HCT116 (cell line): ENCODE measurements around the gene MRPS7. TPM values are rescaled to one million over a fixed set of nuclear protein-coding genes. Genes with fewer than 3 reads are reported as not detected.
A peak's percentile ranks its signal among the peaks of the same experiment; 100 is the strongest.

Experiments
- ATAC-seq: fragments of 200-7000 bp; cut with Tn5 transposase; 2 replicates; pipeline ENCODE4 v1.9.1; 2020; ENCODE audit warnings: mild to moderate bottlenecking, moderate library complexity
- BruUV-seq: library from RNA; stranded (reverse); fragments of 400-500 nt; replicated peaks from 2 replicates; lab custom pipeline; 2021; lab: Mats Ljungman, UMichigan
- CTCF ChIA-PET: fragments of 300-600 bp; sonication (Branson Sonifier 250); formaldehyde crosslinking; loops from one replicate; lab custom pipeline; 2021; ENCODE audit warnings: antibody characterized with exemption; lab: Charles Lee
- POLR2A ChIA-PET: fragments of 300-600, 350-600 bp; sonication (Branson Sonifier 250); formaldehyde crosslinking; loops from one replicate; lab custom pipeline; 2021; ENCODE audit warnings: antibody characterized with exemption; lab: Charles Lee
- RAD21 ChIA-PET, 2 experiments: fragments of 300-600 bp; sonication (Branson Sonifier 250); formaldehyde crosslinking; loops; one replicate each; lab custom pipeline; 2023; ENCODE audit warnings: low total read pairs in 2 of 2; ENCODE audit not compliant: uncharacterized antibody in 2 of 2, unreplicated experiment in 2 of 2, low non-redundant PET in 1 of 2; lab: Charles Lee
- DNase-seq: peaks from one replicate; pipeline ENCODE4 v3.0.0-alpha.2; 2010; ENCODE audit warnings: low read depth, low spot score
- H2AFZ ChIP-seq: fragments of 200-600 bp; shearing (Covaris generic), sonication (generic); 2 replicates; pipeline ENCODE4 v1.6.1; 2017; ENCODE audit warnings: low read depth, mixed run types, mixed read lengths, antibody characterized with exemption, low read length; ENCODE audit not compliant: poor library complexity, severe bottlenecking
- H3K27ac ChIP-seq: 2 replicates; pipeline ENCODE4 v1.5.1; 2012; ENCODE audit warnings: low read depth, low read length
- H3K27me3 ChIP-seq: fragments of 200-600 bp; sonication (generic); 2 replicates; pipeline ENCODE4 v1.6.1; 2016; ENCODE audit warnings: mixed run types, low read length, mixed read lengths; ENCODE audit not compliant: insufficient read depth
- H3K36me3 ChIP-seq, 2 experiments: fragments of 200-500 bp in 1 of 2; fragments of 200-600 bp in 1 of 2; sonication (Bioruptor generic) in 1 of 2; sonication (generic) in 1 of 2; 2 replicates each; pipeline versions ENCODE4 v1.5.1 to v1.6.1; 2014 to 2016; ENCODE audit warnings: low read length in 2 of 2, inconsistent platforms in 1 of 2, mixed read lengths in 1 of 2, mixed run types in 1 of 2; ENCODE audit not compliant: insufficient read depth in 2 of 2, control insufficient read depth in 1 of 2
- H3K4me1 ChIP-seq, 2 experiments: fragments of 200-600 bp in 1 of 2; sonication (generic) in 1 of 2; 2 replicates each; pipeline versions ENCODE4 v1.5.1 to v1.6.1; 2012 to 2017; ENCODE audit warnings: low read length in 2 of 2, inconsistent platforms in 1 of 2, mild to moderate bottlenecking in 1 of 2, mixed read lengths in 1 of 2, mixed run types in 1 of 2, moderate library complexity in 1 of 2; ENCODE audit not compliant: insufficient read depth in 2 of 2, control insufficient read depth in 1 of 2
- H3K4me2 ChIP-seq: fragments of 200-600 bp; sonication (generic); 2 replicates; pipeline ENCODE4 v1.6.1; 2017; ENCODE audit warnings: mixed run types, low read length, mixed read lengths
- H3K4me3 ChIP-seq, 2 experiments: fragments of 200-600 bp in 1 of 2; sonication (generic) in 1 of 2; replicated peaks in 1 of 2; 2 replicates each; pipeline ENCODE4 v1.5.1; 2011 to 2016; ENCODE audit warnings: low read length in 2 of 2, control low read depth in 1 of 2, low read depth in 1 of 2, mild to moderate bottlenecking in 1 of 2, mixed read lengths in 1 of 2, mixed run types in 1 of 2
- H3K79me2 ChIP-seq: fragments of 200-600 bp; sonication (generic); 2 replicates; pipeline ENCODE4 v1.6.1; 2017; ENCODE audit warnings: mild to moderate bottlenecking, mixed run types, low read length, moderate library complexity, mixed read lengths; ENCODE audit not compliant: insufficient read depth
- H3K9ac ChIP-seq: fragments of 200-600 bp; sonication (generic); 2 replicates; pipeline ENCODE4 v1.6.1; 2016; ENCODE audit warnings: low read length, mixed read lengths
- H3K9me2 ChIP-seq: fragments of 200-600 bp; sonication (generic), shearing (Covaris generic); 2 replicates; pipeline ENCODE4 v1.6.1; 2017; ENCODE audit warnings: mixed run types, mild to moderate bottlenecking, moderate library complexity; ENCODE audit not compliant: insufficient read depth
- H3K9me3 ChIP-seq, 2 experiments: fragments of 200-500 bp in 1 of 2; fragments of 200-600 bp in 1 of 2; sonication (Bioruptor generic) in 1 of 2; sonication (generic) in 1 of 2; 2 replicates each; pipeline ENCODE4 v1.6.1; 2014 to 2017; ENCODE audit warnings: low read length in 2 of 2, mixed read lengths in 2 of 2, inconsistent platforms in 1 of 2, low read depth in 1 of 2, mild to moderate bottlenecking in 1 of 2, mixed run types in 1 of 2, moderate library complexity in 1 of 2; ENCODE audit not compliant: control insufficient read depth in 1 of 2, insufficient read depth in 1 of 2
- H4K20me1 ChIP-seq: fragments of 200-600 bp; sonication (generic), shearing (Covaris generic); 2 replicates; pipeline ENCODE4 v1.6.1; 2017; ENCODE audit warnings: mixed run types, mild to moderate bottlenecking, moderate library complexity; ENCODE audit not compliant: insufficient read depth
- JUND ChIP-seq: IDR thresholded peaks from 2 replicates; pipeline ENCODE4 v1.6.1; 2012
- MAX ChIP-seq: IDR thresholded peaks from 2 replicates; pipeline ENCODE4 v1.6.1; 2012
- POLR2A ChIP-seq: IDR thresholded peaks from 2 replicates; pipeline ENCODE4 v1.7.0; 2011; ENCODE audit warnings: borderline replicate concordance; ENCODE audit not compliant: insufficient read depth, insufficient read length; ENCODE audit errors: extremely low read depth
- POLR2AphosphoS5 ChIP-seq: IDR thresholded peaks from 2 replicates; pipeline ENCODE4 v1.6.1; 2011; ENCODE audit warnings: mild to moderate bottlenecking, low read depth, low read length, moderate library complexity
- SIN3A ChIP-seq: IDR thresholded peaks from 2 replicates; pipeline ENCODE4 v1.6.1; 2012; ENCODE audit warnings: low read depth
- SP1 ChIP-seq: IDR thresholded peaks from 2 replicates; pipeline ENCODE4 v1.6.1; 2012; ENCODE audit warnings: low read depth
- YY1 ChIP-seq: IDR thresholded peaks from 2 replicates; pipeline ENCODE4 v1.6.1; 2011; ENCODE audit warnings: low read length, low read depth, moderate library complexity, mild to moderate bottlenecking; ENCODE audit not compliant: insufficient replicate concordance; ENCODE audit errors: extremely low read depth
- ZBTB33 ChIP-seq: IDR thresholded peaks from 2 replicates; pipeline ENCODE4 v1.6.1; 2011; ENCODE audit warnings: mild to moderate bottlenecking, low read length, moderate library complexity; ENCODE audit not compliant: insufficient replicate concordance; ENCODE audit errors: extremely low read depth
- ZFX ChIP-seq: fragments of 450-650 bp; IDR thresholded peaks from 2 replicates; pipeline ENCODE4 v1.6.1; 2017
- ZNF274 ChIP-seq: fragments of 200-500 bp; sonication (Bioruptor generic); IDR thresholded peaks from 2 replicates; pipeline ENCODE4 v1.6.1; 2014; ENCODE audit warnings: mild to moderate bottlenecking, low read depth, low read length, inconsistent platforms
- intact Hi-C: fragments of 100-400 bp; cut with micrococcal nuclease; formaldehyde crosslinking; loops from 2 replicates; pipeline ENCODE4 v1.10.0; 2022
- total RNA-seq: library from RNA; stranded (reverse); gene quantifications from one replicate; pipeline ENCODE4 v1.2.1, GENCODE V29; 2021; ENCODE audit not compliant: unreplicated experiment
- TF ChIP-seq, protein P1 (sequence below), 3 experiments: fragments of 200-600 bp in 1 of 3; sonication (generic) in 1 of 3; IDR thresholded peaks in 2 of 3; conservative IDR thresholded peaks in 1 of 3; 2 replicates each; pipeline ENCODE4 v1.5.1; 2012 to 2017; ENCODE audit warnings: low read depth in 2 of 3, low read length in 2 of 3, antibody characterized with exemption in 1 of 3, borderline replicate concordance in 1 of 3, control low read depth in 1 of 3, mild to moderate bottlenecking in 1 of 3, mixed read lengths in 1 of 3, mixed run types in 1 of 3, moderate library complexity in 1 of 3; ENCODE audit not compliant: insufficient read depth in 1 of 3

The MRPS7 gene
- total RNA-seq, 1 experiment from 2014 or later = 104 TPM

- H3K4me3 ChIP-seq = peak within 1 kb of the TSS; percentile 83 to 98
- H3K36me3 ChIP-seq = peaks cover 7 to 22% of the 10 kb centered on the region in 2 experiments
- POLR2A ChIA-PET = interaction anchor here (0.5 to 1.7 kb wide), 24 partner anchors 9 to 1433 kb away, joined by 3 to 40 read pairs (median 5); partner anchors contain the start of genes GGA3, GRB2, MIF4GD and MRPS7
- peak within 1 kb of the TSS; percentile 18 for H2AFZ ChIP-seq
- peak within 1 kb of the TSS; percentile 82 for H3K9ac ChIP-seq
- peaks cover 35% of the 10 kb centered on the region for H3K79me2 ChIP-seq
- H3K9me2 ChIP-seq = no peaks in the 10 kb centered on the region
- CTCF ChIA-PET = interaction anchor here (0.7 to 2.8 kb wide), 14 partner anchors 11 to 332 kb away, joined by 3 to 51 read pairs (median 4); partner anchors contain the start of genes GRB2, LLGL2, MIF4GD and TSEN54
- intact Hi-C loops = loop anchor here (1.0 kb wide), 1 partner anchor 226 kb away; the partner anchor contains the start of gene CASKIN2
- no TSS peak for BruUV-seq
- H3K27ac ChIP-seq = peak within 1 kb of the TSS; percentile 75
- H3K4me1 ChIP-seq = peaks cover 10 to 15% of the 10 kb centered on the region in 2 experiments
- peak within 1 kb of the TSS; percentile 85 for H3K4me2 ChIP-seq
- TF ChIP-seq ZNF274 = no peak
- TF ChIP-seq YY1 = peak; percentile 68
- TF ChIP-seq ZBTB33 = peak; percentile 85
- peak; percentile 95 for TF ChIP-seq POLR2AphosphoS5
- peak; percentile 86 for TF ChIP-seq POLR2A
- TF ChIP-seq, protein P1, sequence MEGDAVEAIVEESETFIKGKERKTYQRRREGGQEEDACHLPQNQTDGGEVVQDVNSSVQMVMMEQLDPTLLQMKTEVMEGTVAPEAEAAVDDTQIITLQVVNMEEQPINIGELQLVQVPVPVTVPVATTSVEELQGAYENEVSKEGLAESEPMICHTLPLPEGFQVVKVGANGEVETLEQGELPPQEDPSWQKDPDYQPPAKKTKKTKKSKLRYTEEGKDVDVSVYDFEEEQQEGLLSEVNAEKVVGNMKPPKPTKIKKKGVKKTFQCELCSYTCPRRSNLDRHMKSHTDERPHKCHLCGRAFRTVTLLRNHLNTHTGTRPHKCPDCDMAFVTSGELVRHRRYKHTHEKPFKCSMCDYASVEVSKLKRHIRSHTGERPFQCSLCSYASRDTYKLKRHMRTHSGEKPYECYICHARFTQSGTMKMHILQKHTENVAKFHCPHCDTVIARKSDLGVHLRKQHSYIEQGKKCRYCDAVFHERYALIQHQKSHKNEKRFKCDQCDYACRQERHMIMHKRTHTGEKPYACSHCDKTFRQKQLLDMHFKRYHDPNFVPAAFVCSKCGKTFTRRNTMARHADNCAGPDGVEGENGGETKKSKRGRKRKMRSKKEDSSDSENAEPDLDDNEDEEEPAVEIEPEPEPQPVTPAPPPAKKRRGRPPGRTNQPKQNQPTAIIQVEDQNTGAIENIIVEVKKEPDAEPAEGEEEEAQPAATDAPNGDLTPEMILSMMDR (IDR thresholded peaks at IDR 0.05 in 2 of 3, conservative IDR thresholded peaks at IDR 0.05 in 1 of 3; ENCODE audit: borderline replicate concordance in 1 of 3, insufficient read depth in 1 of 3, low read depth in 2 of 3, low read length in 2 of 3) = peak in 2 of 3 experiments; percentile 15 to 24; a peak in 1 of 6 replicates
- peak; percentile 98 for TF ChIP-seq SIN3A
- peak; percentile 47; the same call in 1 of the 2 replicates for TF ChIP-seq ZFX
- TF ChIP-seq MAX = peak; percentile 95
- peak; percentile 99 for TF ChIP-seq SP1
- no peak for TF ChIP-seq JUND
- peak; percentile 97 for ATAC-seq
- peak; percentile 99 for DNase-seq
- no peaks in the 10 kb centered on the region for H4K20me1 ChIP-seq
- H3K9me3 ChIP-seq = no peaks in the 10 kb centered on the region
- RAD21 ChIA-PET = interaction anchor here (0.6 to 1.3 kb wide), 4 partner anchors 19 to 116 kb away, joined by 3 to 5 read pairs (median 4); partner anchors contain the start of genes MIF4GD (in 2 of the 2) and GRB2 (in 1 of the 2)
- H3K27me3 ChIP-seq = no peaks in the 10 kb centered on the region
Measured at GRCh38 chr17:75289115-75289831, 27.6 kb downstream of the MRPS7 start, which contains the start of gene SLC25A19. SLC25A19 (minus strand) TSS chr17:75289433; CDS start chr17:75286764, 2,669 bp downstream.
